Subcutaneous abdominal adipose tissue (tissue), 5 donors: Measurements from ENCODE around the gene MGA.

Experiments used
- H3K27ac ChIP-seq: one replicate; pipeline ENCODE4 v1.7.0; 2013; ENCODE audit warnings: low read depth, mild to moderate bottlenecking, inconsistent platforms, low read length, moderate library complexity
- H3K27me3 ChIP-seq, 5 donors: one replicate each; pipeline ENCODE4 v1.7.0; 2013; ENCODE audit warnings: low read length in 5 of 5, inconsistent platforms in 1 of 5; ENCODE audit not compliant: control insufficient read depth in 5 of 5, insufficient read depth in 4 of 5
- H3K36me3 ChIP-seq, 5 donors: one replicate each; pipeline ENCODE4 v1.7.0; 2013; ENCODE audit warnings: low read length in 5 of 5; ENCODE audit not compliant: control insufficient read depth in 5 of 5, insufficient read depth in 5 of 5
- H3K4me1 ChIP-seq, 5 donors: one replicate each; pipeline ENCODE4 v1.7.0; 2013; ENCODE audit warnings: low read length in 5 of 5, mild to moderate bottlenecking in 3 of 5, moderate library complexity in 1 of 5; ENCODE audit not compliant: control insufficient read depth in 5 of 5, insufficient read depth in 5 of 5
- H3K4me3 ChIP-seq, 5 donors: one replicate each; pipeline ENCODE4 v1.7.0; 2013; ENCODE audit warnings: low read length in 5 of 5, low read depth in 1 of 5
- H3K9ac ChIP-seq, 5 donors: one replicate each; pipeline ENCODE4 v1.7.0; 2013; ENCODE audit warnings: low read length in 5 of 5, mild to moderate bottlenecking in 4 of 5, moderate library complexity in 3 of 5
- H3K9me3 ChIP-seq, 5 donors: one replicate each; pipeline ENCODE4 v1.7.0; 2013; ENCODE audit warnings: low read length in 5 of 5; ENCODE audit not compliant: control insufficient read depth in 5 of 5
- donor health status: healthy.
- donor health status: healthy.
- donor health status: healthy.
- donor health status: healthy.
- donor health status: healthy.

The MGA gene

GRCh38 chr15:41789662-41790061 lies 129.5 kb downstream of the MGA start:
- Histone ChIP-seq H3K27ac (no peak overlapping the region), H3K4me1 (peaks cover 10 to 40% (median 26%) of the 10 kb centered on the region in 5 donors), H3K9ac (no peak overlapping the region), H3K4me3 (no peak overlapping the region), H3K36me3 (no peaks in the 10 kb centered on the region), H3K9me3 (no peaks in the 10 kb centered on the region), H3K27me3 (no peaks in the 10 kb centered on the region)

GRCh38 chr15:41790169-41790568 lies 130.0 kb downstream of the MGA start:
- Histone ChIP-seq H3K4me3 (no peak overlapping the region), H3K9ac (no peak overlapping the region), H3K27ac (no peak overlapping the region), H3K36me3 (no peaks in the 10 kb centered on the region), H3K27me3 (no peaks in the 10 kb centered on the region), H3K4me1 (peaks cover 10 to 40% (median 26%) of the 10 kb centered on the region in 5 donors), H3K9me3 (no peaks in the 10 kb centered on the region)

GRCh38 chr15:41790756-41791546 lies 130.7 kb downstream of the MGA start:
- no peaks in the 10 kb centered on the region for H3K27me3 ChIP-seq
- H3K9me3 ChIP-seq, result no peaks in the 10 kb centered on the region
- peaks cover 11 to 42% (median 28%) of the 10 kb centered on the region in 5 donors for H3K4me1 ChIP-seq
- no peak overlapping the region for H3K9ac ChIP-seq
- no peak overlapping the region for H3K4me3 ChIP-seq
- H3K36me3 ChIP-seq, result no peaks in the 10 kb centered on the region
- peak overlapping the region; percentile 10 for H3K27ac ChIP-seq

- no peaks in the 10 kb centered on the region for H3K9me3 ChIP-seq
- H3K4me1 ChIP-seq, result peaks cover 13 to 48% (median 34%) of the 10 kb centered on the region in 5 donors
- peak overlapping the region; percentile 10 for H3K27ac ChIP-seq
Observed at GRCh38 chr15:41791547-41791937, 131.3 kb downstream of the MGA start.

GRCh38 chr15:41792000-41792637 lies 131.9 kb downstream of the MGA start:
- Histone ChIP-seq H3K9me3 (no peaks in the 10 kb centered on the region), H3K27me3 (no peaks in the 10 kb centered on the region), H3K4me3 (no peak overlapping the region), H3K4me1 (peaks cover 13 to 54% (median 37%) of the 10 kb centered on the region in 5 donors), H3K27ac (peak overlapping the region; percentile 10), H3K36me3 (no peaks in the 10 kb centered on the region), H3K9ac (no peak overlapping the region)

More at GRCh38 chr15:41791547-41791937, 131.3 kb downstream of the MGA start:
- Histone ChIP-seq H3K4me3 (no peak overlapping the region), H3K36me3 (no peaks in the 10 kb centered on the region), H3K9ac (no peak overlapping the region), H3K27me3 (no peaks in the 10 kb centered on the region)

GRCh38 chr15:41794081-41794480 lies 133.9 kb downstream of the MGA start:
- Histone ChIP-seq H3K27me3 (no peaks in the 10 kb centered on the region), H3K27ac (no peak overlapping the region), H3K9ac (no peak overlapping the region), H3K4me3 (no peak overlapping the region), H3K4me1 (peaks cover 14 to 53% (median 37%) of the 10 kb centered on the region in 5 donors), H3K9me3 (no peaks in the 10 kb centered on the region), H3K36me3 (no peaks in the 10 kb centered on the region)

- no peak overlapping the region for H3K4me3 ChIP-seq
- H3K9me3 ChIP-seq, result no peaks in the 10 kb centered on the region
- H3K27ac ChIP-seq, result peak overlapping the region; percentile 50
- H3K27me3 ChIP-seq, result no peaks in the 10 kb centered on the region
- peaks cover 4 to 19% (median 14%) of the 10 kb centered on the region in 5 donors for H3K36me3 ChIP-seq
- peak overlapping the region in 1 of 5 donors; percentile 38 for H3K9ac ChIP-seq
- H3K4me1 ChIP-seq, result peaks cover 4 to 31% (median 17%) of the 10 kb centered on the region in 5 donors
Observed at GRCh38 chr15:41795996-41796856, 136.0 kb downstream of the MGA start.

GRCh38 chr15:41797201-41797944 lies 137.2 kb downstream of the MGA start:
- H3K27ac ChIP-seq, result peak overlapping the region; percentile 50
- H3K4me1 ChIP-seq, result peaks cover 4 to 20% (median 12%) of the 10 kb centered on the region in 5 donors
- H3K9ac ChIP-seq, result no peak overlapping the region

More at GRCh38 chr15:41797201-41797944, 137.2 kb downstream of the MGA start:
- H3K27me3 ChIP-seq, result no peaks in the 10 kb centered on the region
- no peaks in the 10 kb centered on the region for H3K9me3 ChIP-seq
- peaks cover 4 to 25% (median 17%) of the 10 kb centered on the region in 5 donors for H3K36me3 ChIP-seq
- no peak overlapping the region for H3K4me3 ChIP-seq
